ENCODE data around the gene IFT122.

Gene IFT122

DNA sequence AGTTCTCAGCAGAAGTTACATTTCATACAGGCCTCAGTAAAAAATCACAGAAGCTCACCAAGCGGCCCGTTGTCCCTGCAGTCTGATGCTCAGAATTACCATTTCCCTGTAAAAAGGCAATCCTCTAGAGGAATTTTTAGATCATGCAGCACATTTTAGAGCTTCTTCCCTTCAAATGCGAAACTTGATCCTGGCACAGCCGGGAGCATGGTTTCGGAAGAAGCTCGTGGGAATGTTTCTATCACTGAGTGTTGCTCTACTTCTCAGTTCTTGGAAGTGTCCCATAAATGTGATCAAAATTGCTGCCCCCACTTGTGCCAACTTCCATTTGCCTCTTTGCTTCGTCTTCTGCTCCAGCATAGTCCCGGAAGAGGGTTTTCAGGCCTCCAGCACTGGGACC, 99.2 kb downstream of the IFT122 start:
- TF ChIP-seq REST (IDR thresholded peaks at IDR 0.05; ENCODE audit: low read depth) (no peak), YY1 (IDR thresholded peaks at IDR 0.05; ENCODE audit: low read depth) (no peak), TEAD4 (IDR thresholded peaks at IDR 0.05) (no peak), FOXM1 (IDR thresholded peaks at IDR 0.05; ENCODE audit: borderline replicate concordance, low read depth) (no peak), EGR1 (IDR thresholded peaks at IDR 0.05) (no peak), TCF12 (IDR thresholded peaks at IDR 0.05; ENCODE audit: low read depth) (no peak), NFIC (IDR thresholded peaks at IDR 0.05) (no peak), ZBTB7A (IDR thresholded peaks at IDR 0.05; ENCODE audit: low read depth) (no peak), TAF1 (IDR thresholded peaks at IDR 0.05; ENCODE audit: low read depth) (no peak), RAD21 (IDR thresholded peaks at IDR 0.05; ENCODE audit: low read depth) (no peak), CEBPB (IDR thresholded peaks at IDR 0.05) (no peak), CREB1 (IDR thresholded peaks at IDR 0.05; ENCODE audit: low read depth) (no peak), EP300 (IDR thresholded peaks at IDR 0.05; ENCODE audit: borderline replicate concordance) (no peak)
- TF ChIP-seq, protein P1, sequence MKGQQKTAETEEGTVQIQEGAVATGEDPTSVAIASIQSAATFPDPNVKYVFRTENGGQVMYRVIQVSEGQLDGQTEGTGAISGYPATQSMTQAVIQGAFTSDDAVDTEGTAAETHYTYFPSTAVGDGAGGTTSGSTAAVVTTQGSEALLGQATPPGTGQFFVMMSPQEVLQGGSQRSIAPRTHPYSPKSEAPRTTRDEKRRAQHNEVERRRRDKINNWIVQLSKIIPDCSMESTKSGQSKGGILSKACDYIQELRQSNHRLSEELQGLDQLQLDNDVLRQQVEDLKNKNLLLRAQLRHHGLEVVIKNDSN (IDR thresholded peaks at IDR 0.05): no peak
- TF ChIP-seq, protein P2, sequence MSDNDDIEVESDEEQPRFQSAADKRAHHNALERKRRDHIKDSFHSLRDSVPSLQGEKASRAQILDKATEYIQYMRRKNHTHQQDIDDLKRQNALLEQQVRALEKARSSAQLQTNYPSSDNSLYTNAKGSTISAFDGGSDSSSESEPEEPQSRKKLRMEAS (IDR thresholded peaks at IDR 0.05): no peak

GRCh38 chr3:129540776-129541516, 100.9 kb downstream of the IFT122 start:
- TF ChIP-seq TCF12 (IDR thresholded peaks at IDR 0.05; ENCODE audit: low read depth) (no peak), TAF1 (IDR thresholded peaks at IDR 0.05; ENCODE audit: low read depth) (no peak), CREB1 (IDR thresholded peaks at IDR 0.05; ENCODE audit: low read depth) (no peak), ZBTB7A (IDR thresholded peaks at IDR 0.05; ENCODE audit: low read depth) (no peak)
- TF ChIP-seq, protein P2 (IDR thresholded peaks at IDR 0.05): no peak

- TF ChIP-seq, protein P1 (IDR thresholded peaks at IDR 0.05): no peak
- TF ChIP-seq TEAD4 (IDR thresholded peaks at IDR 0.05) (no peak), FOXM1 (IDR thresholded peaks at IDR 0.05; ENCODE audit: borderline replicate concordance, low read depth) (no peak), EGR1 (IDR thresholded peaks at IDR 0.05) (no peak), TCF12 (IDR thresholded peaks at IDR 0.05; ENCODE audit: low read depth) (no peak), TAF1 (IDR thresholded peaks at IDR 0.05; ENCODE audit: low read depth) (no peak), CEBPB (IDR thresholded peaks at IDR 0.05) (no peak)
- TF ChIP-seq, protein P2 (IDR thresholded peaks at IDR 0.05): no peak
Observed at GRCh38 chr3:129542747-129543146, 102.7 kb downstream of the IFT122 start.

DNA sequence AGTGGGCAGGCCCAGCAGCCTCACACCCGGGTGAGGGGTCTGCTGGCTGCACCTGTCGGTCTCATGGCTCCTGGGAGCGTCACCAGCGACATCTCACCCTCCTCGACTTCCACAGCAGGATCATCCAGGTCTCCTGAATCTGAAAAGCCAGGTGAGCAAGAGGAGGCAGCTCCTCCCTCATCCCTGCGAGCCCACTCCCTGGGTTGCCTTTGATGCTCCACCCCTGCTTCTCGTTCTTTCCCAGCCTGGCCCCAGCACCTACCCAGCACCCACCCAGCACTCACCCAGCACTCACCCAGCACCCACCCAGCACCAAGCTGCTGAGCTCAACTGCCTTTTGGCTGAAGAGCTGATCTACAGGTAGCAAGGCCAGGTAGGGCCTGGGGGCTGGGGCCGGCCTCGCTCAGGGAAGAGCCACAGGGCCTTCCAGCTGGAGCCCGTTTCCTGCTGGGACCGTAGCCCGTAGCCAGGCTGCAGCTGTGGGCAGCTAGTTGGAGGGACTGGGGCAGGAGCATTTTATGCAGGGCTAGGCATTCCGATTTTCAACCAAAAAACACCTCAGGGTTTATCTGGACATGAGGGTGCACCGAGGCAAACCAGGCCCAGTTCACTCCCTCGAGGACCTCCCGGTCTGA, 103.2 kb downstream of the IFT122 start, which contains the start of gene H1-8:
Gene H1-8, plus strand, starts transcription at position 20 of the 635 bp plus-strand sequence. Its CDS starts 44 bp downstream, at position 64.
- TF ChIP-seq, protein P2 (IDR thresholded peaks at IDR 0.05): no peak
- no peak for TF ChIP-seq ZBTB7A (IDR thresholded peaks at IDR 0.05; ENCODE audit: low read depth)
- TF ChIP-seq EP300 (IDR thresholded peaks at IDR 0.05; ENCODE audit: borderline replicate concordance): no peak
- TF ChIP-seq NFIC (IDR thresholded peaks at IDR 0.05): no peak
- no peak for TF ChIP-seq REST (IDR thresholded peaks at IDR 0.05; ENCODE audit: low read depth)
- no peak for TF ChIP-seq YY1 (IDR thresholded peaks at IDR 0.05; ENCODE audit: low read depth)
- no peak for TF ChIP-seq TEAD4 (IDR thresholded peaks at IDR 0.05)
- TF ChIP-seq, protein P1 (IDR thresholded peaks at IDR 0.05): no peak
- no peak for TF ChIP-seq EGR1 (IDR thresholded peaks at IDR 0.05)
- TF ChIP-seq CEBPB (IDR thresholded peaks at IDR 0.05): no peak

DNA sequence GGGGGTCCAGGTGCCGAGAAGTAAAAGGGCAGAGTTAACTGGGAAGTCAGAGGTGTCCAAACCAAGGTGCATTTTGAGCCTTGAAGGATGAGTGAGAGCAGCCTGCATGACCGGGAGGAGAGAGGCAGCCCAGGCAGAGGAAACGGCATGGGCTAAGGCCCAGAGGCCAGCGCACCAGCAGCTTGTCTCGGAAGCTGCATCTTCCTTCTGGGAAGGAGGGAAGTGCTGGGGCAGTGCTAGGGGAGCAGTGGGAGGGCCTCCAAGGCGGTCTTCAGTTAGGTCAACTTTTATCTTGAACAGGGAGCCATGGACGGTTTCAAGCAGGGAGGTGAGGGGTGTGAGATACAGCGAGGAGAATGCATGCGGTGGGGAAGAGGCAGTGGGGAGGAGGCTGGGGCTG, 104.0 kb downstream of the IFT122 start:
- TF ChIP-seq EP300 (IDR thresholded peaks at IDR 0.05; ENCODE audit: borderline replicate concordance) (no peak), ZBTB7A (IDR thresholded peaks at IDR 0.05; ENCODE audit: low read depth) (no peak), TAF1 (IDR thresholded peaks at IDR 0.05; ENCODE audit: low read depth) (no peak), FOXM1 (IDR thresholded peaks at IDR 0.05; ENCODE audit: borderline replicate concordance, low read depth) (no peak), TEAD4 (IDR thresholded peaks at IDR 0.05) (no peak), RAD21 (IDR thresholded peaks at IDR 0.05; ENCODE audit: low read depth) (no peak), NFIC (IDR thresholded peaks at IDR 0.05) (no peak), REST (IDR thresholded peaks at IDR 0.05; ENCODE audit: low read depth) (no peak), CEBPB (IDR thresholded peaks at IDR 0.05) (no peak), TCF12 (IDR thresholded peaks at IDR 0.05; ENCODE audit: low read depth) (no peak), EGR1 (IDR thresholded peaks at IDR 0.05) (no peak)
- TF ChIP-seq, protein P2 (IDR thresholded peaks at IDR 0.05): no peak
- TF ChIP-seq, protein P1 (IDR thresholded peaks at IDR 0.05): no peak

Data from Ishikawa (cell line).